K562 (cell line): ENCODE data around the gene RAB40B. TPM values are rescaled to one million over a fixed set of nuclear protein-coding genes. Genes with fewer than 3 reads are reported as not detected.
A peak's percentile ranks its signal among the peaks of the same experiment; 100 is the strongest.

Experiments
- BCLAF1 ChIP-seq, 2 experiments: fragments of 450-650 bp in 1 of 2; IDR thresholded peaks; 2 replicates each; pipeline ENCODE4 v1.6.1; 2011 to 2017; ENCODE audit warnings: low read depth in 2 of 2, antibody characterized with exemption in 1 of 2, borderline replicate concordance in 1 of 2, low read length in 1 of 2, mild to moderate bottlenecking in 1 of 2, mixed read lengths in 1 of 2; ENCODE audit not compliant: control insufficient read depth in 1 of 2
- DNMT1 ChIP-seq: fragments of 450-650 bp; IDR thresholded peaks from 2 replicates; pipeline ENCODE4 v1.6.1; 2016; ENCODE audit warnings: antibody characterized with exemption, mild to moderate bottlenecking
- ESRRA ChIP-seq: fragments of 450-650 bp; IDR thresholded peaks from 2 replicates; pipeline ENCODE4 v1.6.1; 2014; ENCODE audit warnings: low read depth, mild to moderate bottlenecking, moderate library complexity, borderline replicate concordance
- GATAD2B ChIP-seq: fragments of 450-650 bp; IDR thresholded peaks from 2 replicates; pipeline ENCODE4 v1.6.1; 2017; ENCODE audit warnings: mild to moderate bottlenecking, borderline replicate concordance
- HMG20A ChIP-seq: fragments of 450-650 bp; formaldehyde crosslinking; conservative IDR thresholded peaks from 2 replicates; pipeline ENCODE4 v1.4.0; 2020; ENCODE audit warnings: mild to moderate bottlenecking, mixed read lengths
- HOMEZ ChIP-seq: fragments of 250-450 bp; sonication (Bioruptor Pico); IDR thresholded peaks from 2 replicates; pipeline ENCODE4 v1.4.0; 2020; ENCODE audit warnings: mild to moderate bottlenecking, moderate library complexity
- KDM1A ChIP-seq, 2 experiments: fragments of 450-650 bp; IDR thresholded peaks; 2 replicates each; pipeline ENCODE4 v1.6.1; 2016; ENCODE audit warnings: mild to moderate bottlenecking in 2 of 2
- L3MBTL2 ChIP-seq: fragments of 450-650 bp; IDR thresholded peaks from 2 replicates; pipeline ENCODE4 v1.6.1; 2016; ENCODE audit warnings: mild to moderate bottlenecking, moderate library complexity
- RBM34 ChIP-seq: fragments of 200-400 bp; formaldehyde crosslinking; IDR thresholded peaks from 2 replicates; pipeline ENCODE4 v1.6.1; 2018; ENCODE audit warnings: low read length, borderline replicate concordance; ENCODE audit not compliant: insufficient read depth
- SIX5 ChIP-seq, 2 experiments: IDR thresholded peaks; 2 replicates each; pipeline ENCODE4 v1.6.1; 2011; ENCODE audit warnings: low read length in 2 of 2, borderline replicate concordance in 1 of 2, low read depth in 1 of 2, mild to moderate bottlenecking in 1 of 2, moderate library complexity in 1 of 2; ENCODE audit not compliant: insufficient read depth in 1 of 2
- SMAD1 ChIP-seq: fragments of 150-350 bp; IDR thresholded peaks from 2 replicates; pipeline ENCODE4 v1.6.1; 2014; ENCODE audit warnings: low read length, low read depth; ENCODE audit not compliant: partially characterized antibody
- SMAD4 ChIP-seq: fragments of 250-450 bp; sonication (Bioruptor Pico); conservative IDR thresholded peaks from 2 replicates; pipeline ENCODE4 v1.8.0; 2021; ENCODE audit warnings: inconsistent platforms, mild to moderate bottlenecking, moderate library complexity
- SNAPC5 ChIP-seq: fragments of 250-450 bp; sonication (Bioruptor Pico); IDR thresholded peaks from 2 replicates; pipeline ENCODE4 v1.8.0; 2021; ENCODE audit warnings: moderate library complexity, mild to moderate bottlenecking, inconsistent platforms
- SP1 ChIP-seq: sonication (generic); formaldehyde crosslinking; IDR thresholded peaks from 2 replicates; pipeline ENCODE4 v1.8.1; 2022; ENCODE audit warnings: mild to moderate bottlenecking, missing genetic modification reagents
- ZNF184 ChIP-seq: sonication (generic); formaldehyde crosslinking; IDR thresholded peaks from 2 replicates; pipeline ENCODE4 v1.5.0; 2020; ENCODE audit warnings: missing genetic modification reagents
- ZNF324 ChIP-seq: fragments of 250-450 bp; sonication (Bioruptor Pico); IDR thresholded peaks from 2 replicates; pipeline ENCODE4 v1.4.0; 2020; ENCODE audit warnings: mild to moderate bottlenecking
- ZNF518B ChIP-seq: fragments of 250-450 bp; sonication (Bioruptor Pico); IDR thresholded peaks from 2 replicates; pipeline ENCODE4 v1.5.0; 2021; ENCODE audit warnings: mild to moderate bottlenecking, moderate library complexity
- ZNF551 ChIP-seq: fragments of 250-450 bp; sonication (Bioruptor Pico); IDR thresholded peaks from 2 replicates; pipeline ENCODE4 v1.5.0; 2021; ENCODE audit warnings: mild to moderate bottlenecking, moderate library complexity
- ZNF583 ChIP-seq: fragments of 250-450 bp; sonication (Bioruptor Pico); IDR thresholded peaks from 2 replicates; pipeline ENCODE4 v1.4.0; 2020
- polyA plus RNA-seq, 8 experiments: library from polyadenylated mRNA; depleted of rRNA in 4 of 8; stranded (reverse) in 5 of 8; unstranded in 3 of 8; fragments of >200 nt; fragmentation: Nextera tagmentation in 2 of 8; fragmentation: Illumina TruSeq in 1 of 8; extraction: Ambion mirVana in 2 of 8; extraction: Trizol in 1 of 8; gene quantifications; 2 replicates each; pipeline versions ENCODE4 v1.2.1 to v1.2.3, GENCODE V29; 2011 to 2014; ENCODE audit warnings: inconsistent platforms in 1 of 8, missing spikeins in 1 of 8
- total RNA-seq, 7 experiments: library from RNA; depleted of rRNA in 6 of 7; stranded (reverse); fragments of >200 nt in 6 of 7; fragmentation: Illumina TruSeq in 2 of 7; extraction: Trizol in 2 of 7; gene quantifications; 2 replicates each; pipeline versions ENCODE4 v1.2.1 to v1.2.3, GENCODE V29; 2011 to 2021; ENCODE audit warnings: low replicate concordance in 1 of 7

RAB40B gene
- total and polyA plus RNA-seq, 9 of the 15 experiments (the other 6 are each of a cell fraction or from before 2014, with no cell fraction given) = 0.13 to 4.6 (median 1.4) TPM

GRCh38 chr17:82648165-82648668, 50.3 kb downstream of the RAB40B start, which contains the start of gene WDR45B (continued):
- TF ChIP-seq ZNF518B = no peak
- no peak for TF ChIP-seq ZNF583 (CRISPR knock-in tag)
- no peak for TF ChIP-seq ZNF551 (CRISPR knock-in tag)
- TF ChIP-seq ZNF324 (CRISPR knock-in tag) = no peak
- TF ChIP-seq GATAD2B = no peak
- TF ChIP-seq SIX5 (IDR thresholded peaks at IDR 0.05; ENCODE audit: borderline replicate concordance in 1 of 2, insufficient read depth in 1 of 2, low read depth in 1 of 2, low read length in 2 of 2) = no peak
- TF ChIP-seq ESRRA = peak; percentile 40; the same call in 1 of the 2 replicates
- TF ChIP-seq SMAD1 = no peak
- no peak for TF ChIP-seq KDM1A (IDR thresholded peaks at IDR 0.05)
- TF ChIP-seq SP1 (CRISPR knock-in tag) = peak; percentile 86
- no peak for TF ChIP-seq ZNF184
- peak; percentile 80; the same call in 1 of the 2 replicates for TF ChIP-seq L3MBTL2
- 0 out of 2 replicates have a peak, but pooled peaks have one; percentile 39 for TF ChIP-seq RBM34
- TF ChIP-seq SMAD4 = 0 out of 2 replicates have a peak, but pooled peaks have one; percentile 15
- TF ChIP-seq HOMEZ (CRISPR knock-in tag) = no peak
- TF ChIP-seq SNAPC5 (CRISPR knock-in tag) = no peak
- TF ChIP-seq DNMT1 = no peak
- TF ChIP-seq HMG20A (CRISPR knock-in tag) = no peak
- TF ChIP-seq BCLAF1 (IDR thresholded peaks at IDR 0.05; ENCODE audit: borderline replicate concordance in 1 of 2, control insufficient read depth in 1 of 2, low read depth in 2 of 2, low read length in 1 of 2) = no peak; a peak in 1 of 4 replicates
